Loucy (cell line): Measurements from ENCODE around the gene RBM19.

Experiments
- EZH2phosphoT487 ChIP-seq: fragments of 200-600 bp; IDR thresholded peaks from 2 replicates; pipeline ENCODE4 v1.6.1; 2018; ENCODE audit warnings: antibody characterized with exemption, mild to moderate bottlenecking, moderate library complexity, borderline replicate concordance
- TF ChIP-seq, protein P1 (sequence below): fragments of 200-600 bp; sonication (generic); conservative IDR thresholded peaks from 2 replicates; pipeline ENCODE4 v1.5.1; 2014; ENCODE audit warnings: mild to moderate bottlenecking, antibody characterized with exemption, low read length

DNA sequence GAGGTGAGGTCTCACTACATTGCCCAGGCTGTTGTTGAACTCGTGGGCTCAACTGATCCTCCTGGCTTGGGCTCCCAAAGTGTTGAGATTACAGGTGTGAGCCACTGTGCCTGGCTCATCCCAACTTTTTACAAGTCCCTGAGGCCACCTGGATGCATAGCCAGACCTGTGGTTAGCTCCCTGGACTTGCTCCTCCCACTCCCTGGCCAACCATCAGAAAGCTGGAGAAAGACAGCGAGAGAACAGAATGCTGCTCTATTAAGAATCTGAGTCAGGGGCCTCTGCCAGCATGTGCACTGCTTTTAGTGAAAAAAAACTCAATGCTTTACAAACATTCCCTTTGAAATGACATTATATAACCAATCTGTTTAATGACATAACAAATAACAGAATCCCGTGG, 78.2 kb downstream of the RBM19 start:
- TF ChIP-seq, protein P1, sequence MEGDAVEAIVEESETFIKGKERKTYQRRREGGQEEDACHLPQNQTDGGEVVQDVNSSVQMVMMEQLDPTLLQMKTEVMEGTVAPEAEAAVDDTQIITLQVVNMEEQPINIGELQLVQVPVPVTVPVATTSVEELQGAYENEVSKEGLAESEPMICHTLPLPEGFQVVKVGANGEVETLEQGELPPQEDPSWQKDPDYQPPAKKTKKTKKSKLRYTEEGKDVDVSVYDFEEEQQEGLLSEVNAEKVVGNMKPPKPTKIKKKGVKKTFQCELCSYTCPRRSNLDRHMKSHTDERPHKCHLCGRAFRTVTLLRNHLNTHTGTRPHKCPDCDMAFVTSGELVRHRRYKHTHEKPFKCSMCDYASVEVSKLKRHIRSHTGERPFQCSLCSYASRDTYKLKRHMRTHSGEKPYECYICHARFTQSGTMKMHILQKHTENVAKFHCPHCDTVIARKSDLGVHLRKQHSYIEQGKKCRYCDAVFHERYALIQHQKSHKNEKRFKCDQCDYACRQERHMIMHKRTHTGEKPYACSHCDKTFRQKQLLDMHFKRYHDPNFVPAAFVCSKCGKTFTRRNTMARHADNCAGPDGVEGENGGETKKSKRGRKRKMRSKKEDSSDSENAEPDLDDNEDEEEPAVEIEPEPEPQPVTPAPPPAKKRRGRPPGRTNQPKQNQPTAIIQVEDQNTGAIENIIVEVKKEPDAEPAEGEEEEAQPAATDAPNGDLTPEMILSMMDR: no peak
- no peak for TF ChIP-seq EZH2phosphoT487
